Adipocyte (in vitro differentiated cells): ENCODE measurements around the gene CCNQ.

Source experiments
- DNase-seq: peaks from one replicate; pipeline ENCODE4 v3.0.0-alpha.2; 2015; ENCODE audit warnings: low read depth
- H3K27me3 ChIP-seq: replicated peaks from 2 replicates; pipeline ENCODE4 v1.7.0; 2013; ENCODE audit warnings: mild to moderate bottlenecking, low read length, moderate library complexity; ENCODE audit not compliant: control insufficient read depth, insufficient read depth
- H3K36me3 ChIP-seq: 2 replicates; pipeline ENCODE4 v1.7.0; 2013; ENCODE audit warnings: low read length, mild to moderate bottlenecking, moderate library complexity; ENCODE audit not compliant: control insufficient read depth, insufficient read depth, severe bottlenecking
- H3K4me1 ChIP-seq: 2 replicates; pipeline ENCODE4 v1.7.0; 2013; ENCODE audit warnings: mild to moderate bottlenecking, low read length, moderate library complexity; ENCODE audit not compliant: control insufficient read depth, insufficient read depth
- H3K4me3 ChIP-seq: 2 replicates; pipeline ENCODE4 v1.7.0; 2013; ENCODE audit warnings: mild to moderate bottlenecking, low read length, moderate library complexity
- H3K9ac ChIP-seq: 2 replicates; pipeline ENCODE4 v1.7.0; 2013; ENCODE audit warnings: mild to moderate bottlenecking, low read length, moderate library complexity
- H3K9me3 ChIP-seq: 2 replicates; pipeline ENCODE4 v1.7.0; 2013; ENCODE audit warnings: mild to moderate bottlenecking, low read length, moderate library complexity; ENCODE audit not compliant: control insufficient read depth

CCNQ gene

DNA sequence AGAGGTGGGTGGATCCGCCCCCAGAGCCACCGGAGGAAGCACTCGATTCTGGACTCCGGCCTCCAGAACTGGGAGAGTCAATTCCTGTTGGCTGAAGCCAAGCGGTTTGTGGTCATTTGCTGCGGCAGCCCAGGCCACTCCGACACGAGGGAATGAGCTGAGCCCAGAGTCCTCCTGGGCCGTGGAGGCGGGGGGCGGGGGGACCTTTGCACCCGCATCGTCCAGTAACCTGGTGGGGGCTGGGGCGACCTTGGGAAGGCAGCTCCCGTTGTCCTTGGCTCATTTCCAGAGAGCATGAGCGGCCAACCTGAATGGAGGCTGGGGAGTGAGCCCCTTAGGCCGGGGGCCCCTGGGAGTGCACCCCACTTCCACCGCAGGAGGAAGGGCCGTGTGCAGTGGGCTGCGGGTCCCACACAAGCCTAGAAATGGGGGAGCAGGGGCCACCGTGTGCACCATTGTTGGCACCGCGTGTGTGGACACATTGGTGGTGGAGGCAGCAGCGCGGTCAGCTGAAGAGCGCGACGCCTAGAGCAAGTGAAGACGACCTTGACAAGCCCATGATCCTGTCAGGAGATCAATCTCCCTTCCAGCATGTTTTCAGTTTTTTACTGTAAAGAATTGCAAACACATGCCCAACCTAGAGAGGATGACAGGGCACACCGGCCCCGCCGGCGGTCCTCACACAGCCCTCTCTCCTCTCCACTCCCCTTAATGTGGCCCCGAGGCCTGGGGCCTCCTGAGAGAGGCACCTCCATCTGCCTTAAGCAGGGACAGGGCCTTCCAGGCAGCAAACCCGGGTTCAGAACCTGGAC is 28.1 kb upstream of the CCNQ start:
- no peak overlapping the region for H3K4me3 ChIP-seq
- H3K27me3 ChIP-seq, result peaks cover 56% of the 10 kb centered on the region
- no peaks in the 10 kb centered on the region for H3K36me3 ChIP-seq
- DNase-seq, result no peak
- no peak overlapping the region for H3K9ac ChIP-seq
- peaks cover 11% of the 10 kb centered on the region for H3K4me1 ChIP-seq
- H3K9me3 ChIP-seq, result peaks cover 24% of the 10 kb centered on the region

DNA sequence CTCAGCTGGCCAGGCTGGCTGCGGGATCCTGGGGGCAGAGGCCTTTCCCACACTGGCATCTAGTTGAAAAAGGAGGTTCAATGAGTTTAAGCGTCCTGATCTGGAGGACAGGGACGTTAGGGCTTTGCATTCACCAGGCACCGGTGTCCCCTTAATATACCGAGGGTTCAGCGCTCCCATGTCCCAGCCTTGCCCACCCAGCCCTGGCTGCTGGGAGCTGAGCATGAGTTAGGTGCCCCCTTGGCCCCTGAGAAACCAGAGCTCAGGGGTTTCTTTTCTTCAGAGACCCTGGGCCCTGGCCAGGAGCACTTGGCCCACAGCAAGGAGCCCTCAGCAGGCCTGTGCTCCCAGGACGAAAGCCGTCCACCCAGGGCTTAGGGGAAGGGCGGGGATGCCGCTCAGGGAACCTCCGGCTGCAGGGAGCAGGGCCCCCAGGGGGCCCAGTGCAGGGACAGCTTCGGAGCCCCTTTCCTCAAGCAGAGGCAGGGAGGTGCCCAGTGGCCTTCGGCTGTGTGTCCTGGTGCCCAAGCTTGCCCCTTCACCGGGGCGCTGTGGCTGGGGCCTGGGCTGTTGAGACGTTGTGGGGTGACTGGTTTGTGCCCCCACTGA is 27.2 kb upstream of the CCNQ start:
- H3K36me3 ChIP-seq, result no peaks in the 10 kb centered on the region
- DNase-seq, result no peak
- H3K9me3 ChIP-seq, result peaks cover 15% of the 10 kb centered on the region
- H3K27me3 ChIP-seq, result peaks cover 54% of the 10 kb centered on the region
- H3K9ac ChIP-seq, result no peak overlapping the region
- no peak overlapping the region for H3K4me3 ChIP-seq
- H3K4me1 ChIP-seq, result peaks cover 12% of the 10 kb centered on the region

DNA sequence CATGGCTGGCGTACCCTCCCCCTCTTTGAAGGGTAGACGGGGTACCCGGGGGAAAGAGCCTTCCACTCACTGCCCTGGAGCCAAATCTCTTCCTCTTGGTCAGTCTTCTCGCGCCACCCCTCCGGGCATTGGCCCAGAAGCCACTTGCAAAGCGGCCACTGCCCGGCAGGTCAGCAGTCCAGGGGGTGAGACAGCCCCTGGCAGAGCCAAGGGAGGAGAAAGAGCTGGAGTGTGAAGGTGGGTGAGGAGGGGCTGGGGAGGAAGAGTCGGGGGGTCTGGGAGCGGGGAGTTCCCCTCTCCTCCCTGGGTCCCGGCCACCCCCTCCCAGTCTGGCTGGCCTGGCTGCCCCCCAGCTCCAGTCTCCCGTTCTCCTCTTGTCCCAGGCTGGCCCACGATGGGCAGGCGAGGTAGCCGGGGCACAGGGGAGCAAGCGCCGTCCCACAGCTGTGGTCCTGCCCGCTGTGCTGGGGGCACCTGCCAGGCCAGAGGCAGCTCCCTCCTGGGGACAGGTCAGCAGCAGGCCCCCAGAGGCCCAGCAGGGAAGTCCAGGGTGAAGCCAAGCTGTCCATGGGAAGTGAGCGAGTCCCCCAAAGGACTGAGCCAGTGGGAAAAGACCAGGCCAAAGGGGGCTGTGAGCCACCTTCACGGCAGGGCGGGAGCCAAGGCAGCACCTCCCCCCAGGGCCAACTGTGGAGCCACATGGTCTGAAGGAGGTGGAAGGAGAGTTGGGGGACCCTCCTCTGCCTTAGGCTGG is 26.5 kb upstream of the CCNQ start:
- DNase-seq, result no peak
- peaks cover 53% of the 10 kb centered on the region for H3K27me3 ChIP-seq
- H3K36me3 ChIP-seq, result no peaks in the 10 kb centered on the region
- peaks cover 9% of the 10 kb centered on the region for H3K9me3 ChIP-seq
- peaks cover 12% of the 10 kb centered on the region for H3K4me1 ChIP-seq
- H3K9ac ChIP-seq, result no peak overlapping the region
- H3K4me3 ChIP-seq, result no peak overlapping the region

DNA sequence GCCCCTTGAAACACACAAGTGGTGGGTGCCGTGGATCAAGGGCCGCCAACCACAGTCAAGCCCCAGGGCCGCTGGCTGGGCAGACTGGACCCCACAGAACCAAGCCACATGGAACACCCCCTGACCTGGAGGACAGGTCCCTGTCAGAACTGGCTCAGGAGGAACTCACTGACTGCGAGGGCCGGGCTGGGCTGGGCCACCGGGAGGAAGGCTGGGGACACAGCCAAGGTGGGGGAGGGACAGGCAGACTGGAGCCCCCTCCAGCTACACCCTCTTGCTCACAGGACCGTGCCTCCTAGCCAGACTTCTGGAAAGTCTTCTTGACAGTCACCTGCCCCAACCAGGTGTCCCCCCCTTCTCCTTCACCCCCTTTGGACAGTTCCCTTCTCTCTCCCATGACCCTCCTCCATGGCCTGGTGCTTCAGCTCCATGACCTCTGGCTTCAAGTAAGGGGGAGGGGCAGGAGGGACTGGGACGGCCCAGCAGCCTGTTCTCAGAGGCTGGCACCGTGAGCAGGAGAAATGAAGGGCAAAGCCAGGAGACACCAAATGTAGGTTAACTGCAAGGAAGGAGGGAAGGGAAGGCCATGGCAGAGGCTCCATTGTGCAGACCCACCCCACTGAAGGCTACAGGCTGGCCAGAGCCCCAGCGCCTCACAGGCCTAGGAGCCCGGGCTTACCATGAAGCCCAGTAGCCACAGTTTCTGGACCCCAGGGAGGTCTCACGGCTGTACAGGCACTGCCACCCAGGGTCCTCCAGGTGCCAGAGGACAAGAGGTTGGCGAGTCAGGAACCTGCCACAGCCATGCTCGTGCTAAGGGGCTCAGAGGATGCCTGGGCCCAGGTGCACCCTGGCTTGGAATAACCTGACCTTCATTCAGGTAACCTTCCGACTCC is 25.5 kb upstream of the CCNQ start:
- H3K36me3 ChIP-seq, result no peaks in the 10 kb centered on the region
- no peak overlapping the region for H3K4me3 ChIP-seq
- H3K4me1 ChIP-seq, result peaks cover 12% of the 10 kb centered on the region
- no peak for DNase-seq
- peaks cover 45% of the 10 kb centered on the region for H3K27me3 ChIP-seq
- no peak overlapping the region for H3K9ac ChIP-seq
- H3K9me3 ChIP-seq, result no peaks in the 10 kb centered on the region

DNA sequence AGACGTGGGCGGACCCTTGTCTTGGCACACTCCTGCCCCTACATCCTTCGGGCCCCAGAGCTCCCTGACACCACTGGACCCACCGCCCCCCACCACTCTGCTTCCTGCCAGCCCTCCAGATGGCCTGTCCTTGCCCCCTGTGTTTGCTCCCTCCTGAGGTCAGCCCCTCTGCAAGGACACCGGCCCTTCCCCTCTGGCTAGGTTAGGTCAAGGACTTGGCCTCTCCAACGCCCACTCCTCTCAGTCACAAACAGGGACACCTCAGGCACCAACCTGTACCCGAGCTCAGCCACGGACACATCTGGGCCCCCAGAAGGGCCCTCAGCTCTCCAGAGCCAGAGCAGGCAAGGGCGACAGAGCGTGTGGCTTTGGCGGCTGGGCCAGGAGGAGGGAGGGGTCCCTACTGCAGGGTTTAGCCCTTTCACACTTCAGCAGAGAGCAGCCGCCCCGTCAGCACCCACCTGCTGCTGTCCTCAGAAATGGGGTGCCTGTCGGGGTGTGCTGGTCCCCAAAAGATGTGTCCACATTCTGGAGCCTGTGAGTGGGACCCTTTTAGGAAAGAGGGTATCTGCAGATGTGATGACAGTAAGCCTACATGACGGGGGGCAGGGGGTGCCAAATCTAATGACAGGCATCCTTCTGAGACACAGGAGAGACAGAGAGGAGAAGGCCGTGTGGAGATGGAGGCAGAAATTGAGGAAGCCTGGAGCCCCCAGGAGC is 24.5 kb upstream of the CCNQ start:
- Histone ChIP-seq H3K4me3 (no peak overlapping the region), H3K4me1 (peaks cover 12% of the 10 kb centered on the region), H3K36me3 (no peaks in the 10 kb centered on the region), H3K9me3 (no peaks in the 10 kb centered on the region), H3K27me3 (peaks cover 48% of the 10 kb centered on the region), H3K9ac (no peak overlapping the region)
- DNase-seq, result no peak

DNA sequence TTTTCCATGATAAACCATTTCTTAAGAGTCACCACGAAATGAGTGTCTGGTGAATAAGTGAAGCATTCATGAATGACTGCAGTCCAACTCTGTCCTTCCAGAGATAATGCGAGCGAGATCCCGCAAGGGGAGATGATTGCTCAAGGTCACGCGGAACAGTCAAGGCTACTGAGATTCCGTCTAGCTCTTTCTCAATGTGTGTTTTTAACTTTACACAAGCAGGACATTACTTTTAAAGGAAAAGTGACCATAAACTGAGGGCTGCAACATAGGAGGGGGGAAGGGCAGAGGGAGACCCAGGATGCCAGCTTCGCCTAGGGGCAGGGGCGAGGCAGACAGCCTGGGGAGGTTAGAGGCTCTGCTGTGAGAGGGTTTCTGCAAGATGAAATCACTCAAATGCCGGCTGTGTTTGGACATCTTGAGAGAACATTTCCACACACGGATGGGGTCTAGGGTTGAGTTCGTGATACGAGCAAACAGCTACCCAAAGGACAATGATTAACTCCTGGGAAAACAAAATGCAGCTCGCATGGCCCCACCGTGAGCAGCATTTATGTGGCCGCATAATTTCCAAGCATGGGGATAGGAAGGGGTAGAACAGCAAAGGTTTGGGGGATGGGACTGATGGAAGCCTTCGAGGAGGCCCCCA is 23.8 kb upstream of the CCNQ start:
- peaks cover 50% of the 10 kb centered on the region for H3K27me3 ChIP-seq

DNA sequence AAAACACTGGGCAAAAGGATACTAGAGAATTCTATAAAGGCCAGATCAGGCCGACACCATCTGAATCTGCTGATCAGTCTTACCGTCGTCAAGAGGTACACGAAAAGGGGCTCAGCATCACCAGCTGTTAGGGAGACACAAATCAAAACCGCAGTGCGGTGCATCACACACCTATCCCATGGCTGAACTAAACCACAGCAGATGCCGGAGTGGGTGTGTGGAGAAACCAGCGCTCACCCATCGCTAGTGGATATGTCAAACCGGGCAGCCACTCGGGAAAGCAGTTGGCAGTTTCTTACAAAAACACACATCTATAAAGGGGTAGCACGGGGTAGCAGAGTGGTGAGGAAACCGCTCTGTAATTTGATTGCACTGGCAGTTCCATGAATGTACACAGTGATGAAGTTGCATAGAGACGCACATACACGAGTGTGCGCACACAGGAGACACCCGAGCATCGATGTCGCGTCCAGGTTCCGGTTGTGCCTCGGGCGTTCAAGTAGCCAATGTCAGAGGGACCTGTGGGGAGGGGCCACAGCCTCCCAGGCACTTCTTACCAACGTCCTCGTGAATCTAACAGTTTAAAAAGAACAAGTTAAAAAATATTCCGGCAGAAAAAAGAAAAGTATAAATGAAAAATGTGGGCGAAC is 23.1 kb upstream of the CCNQ start:
- Histone ChIP-seq H3K9ac (no peak overlapping the region), H3K27me3 (peaks cover 58% of the 10 kb centered on the region), H3K4me3 (no peak overlapping the region), H3K4me1 (peaks cover 12% of the 10 kb centered on the region), H3K36me3 (no peaks in the 10 kb centered on the region), H3K9me3 (no peaks in the 10 kb centered on the region)
- no peak for DNase-seq

More for the DNA sequence above, 23.8 kb upstream of the CCNQ start:
- H3K4me1 ChIP-seq, result peaks cover 12% of the 10 kb centered on the region
- no peak overlapping the region for H3K9ac ChIP-seq
- no peak for DNase-seq
- no peak overlapping the region for H3K4me3 ChIP-seq
- H3K36me3 ChIP-seq, result no peaks in the 10 kb centered on the region
- H3K9me3 ChIP-seq, result no peaks in the 10 kb centered on the region

DNA sequence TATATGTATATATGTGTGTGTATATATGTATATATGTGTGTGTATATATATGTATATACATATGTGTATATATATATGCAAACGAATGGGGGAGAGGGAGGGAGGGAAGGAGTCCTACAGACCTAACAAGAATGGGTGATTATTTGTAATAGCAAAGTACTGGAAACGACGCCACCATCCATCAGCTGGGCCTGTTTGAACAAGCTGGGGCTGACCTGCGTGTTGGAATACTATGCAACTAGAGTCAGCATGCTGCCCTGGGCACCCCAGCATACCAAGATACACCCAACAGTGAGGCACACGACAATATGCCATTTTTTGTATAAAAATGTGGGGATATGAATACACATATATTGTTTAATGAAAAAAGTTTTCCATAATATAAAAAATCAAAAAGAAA is 21.6 kb upstream of the CCNQ start:
- no peaks in the 10 kb centered on the region for H3K36me3 ChIP-seq
- H3K4me1 ChIP-seq, result peaks cover 12% of the 10 kb centered on the region
- H3K4me3 ChIP-seq, result no peak overlapping the region
- no peak for DNase-seq
- peaks cover 73% of the 10 kb centered on the region for H3K27me3 ChIP-seq
- H3K9ac ChIP-seq, result no peak overlapping the region
- no peaks in the 10 kb centered on the region for H3K9me3 ChIP-seq

DNA sequence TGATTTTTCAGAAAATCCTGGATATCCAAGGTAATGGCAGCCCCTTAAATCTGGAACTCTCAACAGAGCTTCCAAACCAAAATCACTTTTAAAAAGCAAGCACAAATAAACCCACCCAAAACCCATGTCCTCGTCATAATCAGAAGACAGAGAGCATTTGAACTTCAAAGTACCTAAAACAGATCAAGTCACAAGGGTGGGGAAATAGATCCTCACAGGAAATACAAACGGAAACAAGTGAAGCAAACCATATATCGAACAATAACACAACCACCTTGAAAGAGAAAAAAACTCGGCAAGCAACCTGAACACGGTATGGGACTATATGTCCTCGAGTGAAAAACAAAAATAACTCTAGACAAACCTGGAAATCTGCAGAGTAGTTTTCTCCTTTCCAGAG is 15.9 kb upstream of the CCNQ start:
- H3K4me3 ChIP-seq, result no peak overlapping the region
- no peak overlapping the region for H3K9ac ChIP-seq
- peaks cover 21% of the 10 kb centered on the region for H3K9me3 ChIP-seq
- peaks cover 5% of the 10 kb centered on the region for H3K4me1 ChIP-seq
- H3K27me3 ChIP-seq, result peaks cover 67% of the 10 kb centered on the region
- no peak for DNase-seq
- no peaks in the 10 kb centered on the region for H3K36me3 ChIP-seq

DNA sequence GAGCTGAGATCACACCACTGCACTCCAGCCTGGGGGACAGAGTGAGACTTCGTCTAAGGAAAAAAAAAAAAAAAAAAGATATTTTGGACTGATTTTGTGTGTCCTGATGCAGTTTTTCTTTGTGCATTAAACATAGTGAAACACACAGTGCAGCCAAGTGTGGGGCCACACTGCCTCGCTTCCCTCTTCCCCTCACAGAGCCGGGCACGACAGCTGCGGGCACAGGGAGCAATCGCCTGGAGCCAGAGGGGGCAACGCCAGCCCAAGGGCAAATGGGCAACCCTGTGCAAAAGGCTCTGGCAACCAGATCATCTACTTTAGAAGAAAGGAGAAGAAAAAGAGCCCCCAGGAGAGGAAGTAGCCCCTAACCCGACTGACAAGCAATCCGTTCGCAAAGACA is 13.5 kb upstream of the CCNQ start:
- no peak overlapping the region for H3K4me3 ChIP-seq
- H3K4me1 ChIP-seq, result peaks cover 10% of the 10 kb centered on the region
- H3K27me3 ChIP-seq, result peaks cover 62% of the 10 kb centered on the region
- DNase-seq, result no peak
- no peak overlapping the region for H3K9ac ChIP-seq
- no peaks in the 10 kb centered on the region for H3K36me3 ChIP-seq
- peaks cover 21% of the 10 kb centered on the region for H3K9me3 ChIP-seq
